Measurements from ENCODE around the gene ANKRD60. TPM values are rescaled to one million over a fixed set of nuclear protein-coding genes. Genes with fewer than 3 reads are reported as not detected.

Gene ANKRD60
- total and polyA plus RNA-seq, 2 experiments from 2014 or later, result not detected

GRCh38 chr20:58238490-58238889 is 10.0 kb upstream of the ANKRD60 start:
- DNase-seq (ENCODE audit: low spot score), result no peak
- Histone ChIP-seq H3K4me2 (no peak overlapping the region), H3K9me3 (ENCODE audit: low read depth) (no peaks in the 10 kb centered on the region), H4K20me1 (ENCODE audit: insufficient read depth, poor library complexity, severe bottlenecking) (no peaks in the 10 kb centered on the region), H3K9me2 (replicated peaks; ENCODE audit: insufficient read depth) (no peaks in the 10 kb centered on the region), H3K4me3 (no peak overlapping the region), H2AFZ (no peak overlapping the region), H3K27ac (no peak overlapping the region), H3K27me3 (peaks cover 11% of the 10 kb centered on the region), H3K36me3 (replicated peaks; ENCODE audit: insufficient read depth, low read depth) (no peaks in the 10 kb centered on the region), H3K4me1 (ENCODE audit: insufficient read depth) (no peaks in the 10 kb centered on the region), H3K79me2 (no peaks in the 10 kb centered on the region)
- WGBS (ENCODE audit: low lambda C conversion rate, missing lambda C conversion rate), result 86% methylated on average over 8 of the region's 8 CpGs
- no peak for TF ChIP-seq CTCF (IDR thresholded peaks at IDR 0.05; ENCODE audit: poor library complexity)
- no peak for TF ChIP-seq EZH2phosphoT487 (IDR thresholded peaks at IDR 0.05; ENCODE audit: low read depth, severe bottlenecking, unreplicated experiment)
- TF ChIP-seq EZH2 (IDR thresholded peaks at IDR 0.05; ENCODE audit: borderline replicate concordance), result no peak

- no peaks in the 10 kb centered on the region for H3K4me1 ChIP-seq (ENCODE audit: insufficient read depth)
- H2AFZ ChIP-seq, result no peak overlapping the region
- no peaks in the 10 kb centered on the region for H3K9me2 ChIP-seq (replicated peaks; ENCODE audit: insufficient read depth)
- no peak overlapping the region for H3K27ac ChIP-seq
- WGBS (ENCODE audit: low lambda C conversion rate, missing lambda C conversion rate), result 63% methylated on average over 7 of the region's 7 CpGs
- H3K79me2 ChIP-seq, result no peaks in the 10 kb centered on the region
- peaks cover 11% of the 10 kb centered on the region for H3K27me3 ChIP-seq
- DNase-seq (ENCODE audit: low spot score), result no peak
- no peak overlapping the region for H3K4me2 ChIP-seq
- no peaks in the 10 kb centered on the region for H3K9me3 ChIP-seq (ENCODE audit: low read depth)
- H4K20me1 ChIP-seq (ENCODE audit: insufficient read depth, poor library complexity, severe bottlenecking), result no peaks in the 10 kb centered on the region
- H3K4me3 ChIP-seq, result no peak overlapping the region
- no peaks in the 10 kb centered on the region for H3K36me3 ChIP-seq (replicated peaks; ENCODE audit: insufficient read depth, low read depth)
- TF ChIP-seq EZH2phosphoT487 (IDR thresholded peaks at IDR 0.05; ENCODE audit: low read depth, severe bottlenecking, unreplicated experiment) (no peak), CTCF (IDR thresholded peaks at IDR 0.05; ENCODE audit: poor library complexity) (no peak), EZH2 (IDR thresholded peaks at IDR 0.05; ENCODE audit: borderline replicate concordance) (no peak)
Measured at GRCh38 chr20:58237318-58238132, 9.1 kb upstream of the ANKRD60 start.

GRCh38 chr20:58236612-58237317 is 8.3 kb upstream of the ANKRD60 start:
- H3K4me3 ChIP-seq, result peak overlapping the region; percentile 21
- H3K79me2 ChIP-seq, result no peaks in the 10 kb centered on the region
- H3K9me2 ChIP-seq (replicated peaks; ENCODE audit: insufficient read depth), result no peaks in the 10 kb centered on the region
- H3K27ac ChIP-seq, result no peak overlapping the region
- H3K4me1 ChIP-seq (ENCODE audit: insufficient read depth), result no peaks in the 10 kb centered on the region
- H4K20me1 ChIP-seq (ENCODE audit: insufficient read depth, poor library complexity, severe bottlenecking), result no peaks in the 10 kb centered on the region
- H3K36me3 ChIP-seq (replicated peaks; ENCODE audit: insufficient read depth, low read depth), result no peaks in the 10 kb centered on the region
- H3K9me3 ChIP-seq (ENCODE audit: low read depth), result no peaks in the 10 kb centered on the region
- peak overlapping the region; percentile 22 for H2AFZ ChIP-seq
- peaks cover 11% of the 10 kb centered on the region for H3K27me3 ChIP-seq
- peak; percentile 79 for DNase-seq (ENCODE audit: low spot score)
- peak overlapping the region; percentile 89 for H3K4me2 ChIP-seq
- WGBS (ENCODE audit: low lambda C conversion rate, missing lambda C conversion rate), result 4% methylated on average over 43 of the region's 43 CpGs
- TF ChIP-seq EZH2phosphoT487 (IDR thresholded peaks at IDR 0.05; ENCODE audit: low read depth, severe bottlenecking, unreplicated experiment), result no peak
- TF ChIP-seq CTCF (IDR thresholded peaks at IDR 0.05; ENCODE audit: poor library complexity), result peak; percentile 97
